ENCODE results near the gene DAB1. TPM values are rescaled to one million over a fixed set of nuclear protein-coding genes. Genes with fewer than 3 reads are reported as not detected.

DAB1 gene
- total RNA-seq, 1 donor from 2014 or later, result 3.1 TPM

GRCh38 chr1:57109247-57109646, 314.6 kb downstream of the DAB1 start:
- no peak for DNase-seq
- Mint-ChIP-seq H3K36me3 (ENCODE audit: unreplicated experiment) (no peaks in the 10 kb centered on the region), H3K27ac (ENCODE audit: unreplicated experiment) (no peak overlapping the region), H3K9me3 (ENCODE audit: unreplicated experiment) (peaks cover 2% of the 10 kb centered on the region), H3K27me3 (ENCODE audit: unreplicated experiment) (peaks cover 3% of the 10 kb centered on the region), H3K4me3 (ENCODE audit: unreplicated experiment) (no peak overlapping the region), H3K4me1 (ENCODE audit: low read depth, unreplicated experiment) (peaks cover 13% of the 10 kb centered on the region)
- no peak for TF ChIP-seq CTCF (IDR thresholded peaks at IDR 0.05; ENCODE audit: partially characterized antibody, unreplicated experiment)

DNA sequence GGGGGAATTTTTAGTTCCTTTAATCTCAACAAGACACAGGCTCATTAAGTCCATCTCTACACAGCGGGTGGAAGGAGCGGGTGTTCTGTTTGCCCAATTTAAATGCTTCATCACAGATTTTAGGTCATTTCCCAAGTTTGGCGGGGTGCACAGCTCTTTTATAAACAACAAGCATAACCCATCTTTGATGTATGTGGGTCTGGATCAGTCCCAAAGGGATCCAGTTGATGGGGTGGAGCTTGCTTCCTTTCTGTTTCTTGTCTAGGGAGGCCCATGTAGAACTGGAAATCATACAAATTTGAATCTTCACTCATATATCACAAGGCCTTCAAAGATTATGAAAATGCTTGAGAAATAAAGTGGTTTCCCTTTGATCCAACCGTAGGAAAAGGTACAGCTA, 317.6 kb downstream of the DAB1 start:
- Mint-ChIP-seq H3K9me3 (ENCODE audit: unreplicated experiment) (peaks cover 2% of the 10 kb centered on the region), H3K27ac (ENCODE audit: unreplicated experiment) (no peak overlapping the region), H3K36me3 (ENCODE audit: unreplicated experiment) (no peaks in the 10 kb centered on the region), H3K4me3 (ENCODE audit: unreplicated experiment) (no peak overlapping the region), H3K27me3 (ENCODE audit: unreplicated experiment) (no peaks in the 10 kb centered on the region), H3K4me1 (ENCODE audit: low read depth, unreplicated experiment) (peaks cover 10% of the 10 kb centered on the region)
- TF ChIP-seq CTCF (IDR thresholded peaks at IDR 0.05; ENCODE audit: partially characterized antibody, unreplicated experiment), result no peak
- no peak for DNase-seq

- H3K4me1 Mint-ChIP-seq (ENCODE audit: low read depth, unreplicated experiment), result no peaks in the 10 kb centered on the region
- no peak for DNase-seq
- no peaks in the 10 kb centered on the region for H3K9me3 Mint-ChIP-seq (ENCODE audit: unreplicated experiment)
- H3K27ac Mint-ChIP-seq (ENCODE audit: unreplicated experiment), result no peak overlapping the region
- no peak for TF ChIP-seq CTCF (IDR thresholded peaks at IDR 0.05; ENCODE audit: partially characterized antibody, unreplicated experiment)
- no peak overlapping the region for H3K4me3 Mint-ChIP-seq (ENCODE audit: unreplicated experiment)
- no peaks in the 10 kb centered on the region for H3K36me3 Mint-ChIP-seq (ENCODE audit: unreplicated experiment)
- no peaks in the 10 kb centered on the region for H3K27me3 Mint-ChIP-seq (ENCODE audit: unreplicated experiment)
Observed at GRCh38 chr1:57102561-57103326, 321.1 kb downstream of the DAB1 start.

GRCh38 chr1:57101209-57101608, 322.7 kb downstream of the DAB1 start:
- TF ChIP-seq CTCF (IDR thresholded peaks at IDR 0.05; ENCODE audit: partially characterized antibody, unreplicated experiment), result no peak
- no peaks in the 10 kb centered on the region for H3K4me1 Mint-ChIP-seq (ENCODE audit: low read depth, unreplicated experiment)
- no peaks in the 10 kb centered on the region for H3K9me3 Mint-ChIP-seq (ENCODE audit: unreplicated experiment)
- no peak for DNase-seq
- no peak overlapping the region for H3K27ac Mint-ChIP-seq (ENCODE audit: unreplicated experiment)
- no peaks in the 10 kb centered on the region for H3K27me3 Mint-ChIP-seq (ENCODE audit: unreplicated experiment)
- no peak overlapping the region for H3K4me3 Mint-ChIP-seq (ENCODE audit: unreplicated experiment)
- no peaks in the 10 kb centered on the region for H3K36me3 Mint-ChIP-seq (ENCODE audit: unreplicated experiment)

DNA sequence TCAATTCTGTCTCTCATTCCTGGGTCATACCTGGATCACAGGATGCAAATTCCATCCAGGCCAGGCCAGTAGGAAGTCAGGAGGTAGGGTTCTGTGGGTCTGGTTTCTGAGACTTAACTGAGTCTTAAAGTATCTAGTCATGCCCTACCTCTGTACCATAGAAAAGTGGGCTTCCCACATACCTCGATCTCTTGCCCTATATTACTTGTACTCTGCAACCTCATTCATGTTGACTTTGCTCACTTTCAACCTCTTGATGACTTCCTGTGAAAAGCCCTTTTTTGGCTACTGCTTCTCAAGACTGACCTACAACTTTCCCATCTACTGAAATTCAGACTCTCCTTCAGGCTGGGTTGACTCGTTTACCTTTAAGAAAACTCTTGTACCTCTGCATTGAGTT, 329.1 kb downstream of the DAB1 start:
- no peak for TF ChIP-seq CTCF (IDR thresholded peaks at IDR 0.05; ENCODE audit: partially characterized antibody, unreplicated experiment)

More for the DNA sequence above, 329.1 kb downstream of the DAB1 start:
- Mint-ChIP-seq H3K36me3 (ENCODE audit: unreplicated experiment) (no peaks in the 10 kb centered on the region), H3K4me1 (ENCODE audit: low read depth, unreplicated experiment) (no peaks in the 10 kb centered on the region), H3K27ac (ENCODE audit: unreplicated experiment) (no peak overlapping the region), H3K27me3 (ENCODE audit: unreplicated experiment) (no peaks in the 10 kb centered on the region), H3K9me3 (ENCODE audit: unreplicated experiment) (no peaks in the 10 kb centered on the region), H3K4me3 (ENCODE audit: unreplicated experiment) (no peak overlapping the region)
- DNase-seq, result no peak

Data from glutamatergic neuron (in vitro differentiated cells).